Thyroid gland (tissue), 4 donors: ENCODE measurements around the gene PCDHA1. TPM values are rescaled to one million over a fixed set of nuclear protein-coding genes. Genes with fewer than 3 reads are reported as not detected.

Source experiments
- DNase-seq, 2 donors: peaks; one replicate each; pipeline ENCODE4 v3.0.0-alpha.2; 2019
- H3K27ac ChIP-seq, 3 donors: fragments of 200-600 bp; sonication (generic); 1 replicate in 2 of 3; 2 replicates in 1 of 3; pipeline ENCODE4 v1.5.1; 2016 to 2019; ENCODE audit warnings: mild to moderate bottlenecking in 1 of 3, moderate library complexity in 1 of 3
- H3K27me3 ChIP-seq: fragments of 200-600 bp; sonication (generic); one replicate; pipeline ENCODE4 v1.5.1; 2019
- H3K36me3 ChIP-seq, 2 donors: fragments of 200-600 bp; sonication (generic); one replicate each; pipeline ENCODE4 v1.5.1; 2016 to 2019
- H3K4me1 ChIP-seq, 2 donors: fragments of 200-600 bp; sonication (generic); one replicate each; pipeline ENCODE4 v1.5.1; 2017 to 2019
- H3K4me3 ChIP-seq, 3 donors: fragments of 200-600 bp; sonication (generic); replicated peaks in 1 of 3; 1 replicate in 2 of 3; 2 replicates in 1 of 3; pipeline ENCODE4 v1.5.1; 2016; ENCODE audit warnings: mild to moderate bottlenecking in 1 of 3
- H3K9me3 ChIP-seq: fragments of 200-600 bp; sonication (generic); one replicate; pipeline ENCODE4 v1.5.1; 2017
- POLR2A ChIP-seq, 2 donors: fragments of 450-650 bp; IDR thresholded peaks; one replicate each; pipeline ENCODE4 v1.6.1; 2017; ENCODE audit warnings: antibody characterized with exemption in 2 of 2, mild to moderate bottlenecking in 2 of 2, moderate library complexity in 1 of 2
- WGBS, 2 donors: methylation state at CpG; one replicate each; pipeline ENCODE4 v1.1.5; 2017; 5-methylcytosine and 5-hydroxymethylcytosine counted together
- intact Hi-C: fragments of 100-400 bp; cut with DNase I; formaldehyde crosslinking; loops from one replicate; pipeline ENCODE4 v1.15.1; 2023
- total RNA-seq, 4 donors: library from RNA; depleted of rRNA; stranded (reverse); fragments of >200 nt; gene quantifications; one replicate each; pipeline ENCODE4 v1.2.3, GENCODE V29; 2016
- TF ChIP-seq, protein P1 (sequence below), 6 experiments: fragments of 200-600 bp in 3 of 6; fragments of 450-650 bp in 3 of 6; sonication (generic) in 3 of 6; IDR thresholded peaks; one replicate each; pipeline ENCODE4 v1.5.1; 2016 to 2019; ENCODE audit warnings: antibody characterized with exemption in 6 of 6, mild to moderate bottlenecking in 2 of 6, inconsistent platforms in 1 of 6, moderate library complexity in 1 of 6

PCDHA1 gene
- total RNA-seq, 4 donors from 2014 or later: 0.13 TPM; not detected in 3

- TF ChIP-seq, protein P1, sequence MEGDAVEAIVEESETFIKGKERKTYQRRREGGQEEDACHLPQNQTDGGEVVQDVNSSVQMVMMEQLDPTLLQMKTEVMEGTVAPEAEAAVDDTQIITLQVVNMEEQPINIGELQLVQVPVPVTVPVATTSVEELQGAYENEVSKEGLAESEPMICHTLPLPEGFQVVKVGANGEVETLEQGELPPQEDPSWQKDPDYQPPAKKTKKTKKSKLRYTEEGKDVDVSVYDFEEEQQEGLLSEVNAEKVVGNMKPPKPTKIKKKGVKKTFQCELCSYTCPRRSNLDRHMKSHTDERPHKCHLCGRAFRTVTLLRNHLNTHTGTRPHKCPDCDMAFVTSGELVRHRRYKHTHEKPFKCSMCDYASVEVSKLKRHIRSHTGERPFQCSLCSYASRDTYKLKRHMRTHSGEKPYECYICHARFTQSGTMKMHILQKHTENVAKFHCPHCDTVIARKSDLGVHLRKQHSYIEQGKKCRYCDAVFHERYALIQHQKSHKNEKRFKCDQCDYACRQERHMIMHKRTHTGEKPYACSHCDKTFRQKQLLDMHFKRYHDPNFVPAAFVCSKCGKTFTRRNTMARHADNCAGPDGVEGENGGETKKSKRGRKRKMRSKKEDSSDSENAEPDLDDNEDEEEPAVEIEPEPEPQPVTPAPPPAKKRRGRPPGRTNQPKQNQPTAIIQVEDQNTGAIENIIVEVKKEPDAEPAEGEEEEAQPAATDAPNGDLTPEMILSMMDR (IDR thresholded peaks at IDR 0.05): no peak
- TF ChIP-seq POLR2A (IDR thresholded peaks at IDR 0.05): no peak
- Histone ChIP-seq H3K4me3 (no peak overlapping the region), H3K27me3 (no peaks in the 10 kb centered on the region), H3K4me1 (peaks cover 6 to 10% of the 10 kb centered on the region in 2 donors), H3K9me3 (no peaks in the 10 kb centered on the region), H3K36me3 (no peaks in the 10 kb centered on the region), H3K27ac (no peak overlapping the region)
- DNase-seq: no peak
- intact Hi-C loops: no loop called here
- 63 to 73% methylated on average over 4 of the region's 4 CpGs for WGBS, 2 donors
These were observed 137.7 kb downstream of the PCDHA1 start for GRCh38 chr5:140923601-140924000.

DNA sequence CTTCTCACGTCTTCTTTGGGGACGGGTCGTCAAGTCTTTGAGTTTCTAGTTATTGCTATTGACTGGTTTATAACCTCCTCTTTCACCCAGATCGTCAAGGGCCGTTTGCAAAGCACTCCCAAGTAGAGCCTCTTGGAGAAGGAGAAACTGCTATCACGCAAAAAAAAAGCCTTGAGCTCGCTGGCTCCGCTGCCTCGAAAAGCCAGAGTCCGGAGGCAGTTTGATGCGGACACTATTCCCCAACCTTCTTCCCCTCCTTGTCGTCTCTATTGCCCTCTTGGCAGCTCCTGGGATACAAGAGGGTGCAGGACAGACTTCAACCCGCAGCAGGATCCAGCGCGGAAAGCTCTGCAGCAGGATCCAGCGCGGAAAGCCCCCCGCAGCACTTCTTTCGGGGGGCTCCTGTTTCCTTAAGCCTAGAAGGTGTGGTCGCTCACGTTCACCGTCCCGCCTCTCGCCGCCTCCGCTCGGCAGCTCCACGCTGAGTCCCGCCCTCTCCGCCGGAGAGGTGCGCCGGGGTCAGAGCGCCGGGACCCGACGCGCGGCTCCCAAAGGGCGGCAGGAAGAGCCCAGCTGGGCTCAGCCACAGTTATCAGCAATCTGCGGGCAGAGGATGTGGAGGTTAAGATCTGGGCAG is 140.0 kb downstream of the PCDHA1 start, which contains the start of gene PCDHAC1:
Gene PCDHAC1, plus strand, starts transcription at position 494 of the 637 bp plus-strand sequence. CDS start 594 bp downstream, outside the sequence.
- WGBS, 2 donors: 2 to 5% methylated on average over 13 to 39 of the region's 41 CpGs
- H3K27me3 ChIP-seq: no peaks in the 10 kb centered on the region
- H3K27ac ChIP-seq: peak within 1 kb of the TSS in 2 of 3 donors; percentile 42 to 49
- TF ChIP-seq POLR2A (IDR thresholded peaks at IDR 0.05): peak in 1 of 2 donors; percentile 23
- TF ChIP-seq, protein P1 (IDR thresholded peaks at IDR 0.05): no peak
- intact Hi-C loops: loop anchor here (5.0 kb wide), 1 partner anchor 111 kb away; no protein-coding TSS in a partner anchor
- no peaks in the 10 kb centered on the region for H3K36me3 ChIP-seq
- H3K4me3 ChIP-seq: peak within 1 kb of the TSS; percentile 41 to 56 (median 43)
- no peaks in the 10 kb centered on the region for H3K9me3 ChIP-seq
- DNase-seq: peak; percentile 43
- peaks cover 6 to 10% of the 10 kb centered on the region in 2 donors for H3K4me1 ChIP-seq

GRCh38 chr5:140926443-140927227 is 140.7 kb downstream of the PCDHA1 start:
- peak; percentile 88 to 91 for DNase-seq
- intact Hi-C loops: loop anchor here (5.0 kb wide), 1 partner anchor 111 kb away; no protein-coding TSS in a partner anchor

DNA sequence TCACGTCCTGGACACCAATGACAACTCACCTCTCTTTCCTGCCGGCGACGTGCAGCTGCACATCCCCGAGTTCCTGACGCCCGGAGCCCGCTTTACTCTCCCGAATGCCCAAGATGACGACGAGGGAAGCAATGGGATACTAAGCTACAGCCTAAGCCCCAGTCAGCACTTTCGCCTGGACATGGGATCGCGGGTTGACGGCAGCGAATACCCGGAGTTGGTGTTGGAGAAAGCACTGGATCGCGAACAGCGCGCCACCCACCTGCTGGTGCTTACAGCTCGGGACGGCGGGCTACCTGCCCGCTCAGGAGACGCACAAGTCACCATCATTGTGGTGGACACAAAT is 141.3 kb downstream of the PCDHA1 start:
- Histone ChIP-seq H3K36me3 (no peaks in the 10 kb centered on the region), H3K4me1 (peaks cover 6 to 10% of the 10 kb centered on the region in 2 donors), H3K4me3 (peak overlapping the region; percentile 41 to 56 (median 43)), H3K27ac (peak overlapping the region in 1 of 3 donors; percentile 49), H3K27me3 (no peaks in the 10 kb centered on the region), H3K9me3 (no peaks in the 10 kb centered on the region)
- DNase-seq: peak; percentile 23 to 26
- intact Hi-C loops: loop anchor here (5.0 kb wide), 1 partner anchor 110 kb away; no protein-coding TSS in a partner anchor
- TF ChIP-seq POLR2A (IDR thresholded peaks at IDR 0.05): no peak
- TF ChIP-seq, protein P1 (IDR thresholded peaks at IDR 0.05): no peak
- 1 to 5% methylated on average over 16 to 18 of the region's 26 CpGs for WGBS, 2 donors

More at GRCh38 chr5:140926443-140927227, 140.7 kb downstream of the PCDHA1 start:
- Histone ChIP-seq H3K36me3 (no peaks in the 10 kb centered on the region), H3K27ac (peak overlapping the region in 2 of 3 donors; percentile 42 to 49), H3K4me1 (peaks cover 6 to 10% of the 10 kb centered on the region in 2 donors), H3K9me3 (no peaks in the 10 kb centered on the region), H3K27me3 (no peaks in the 10 kb centered on the region), H3K4me3 (peak overlapping the region; percentile 41 to 56 (median 43))
- WGBS, 2 donors: 3% methylated on average over 8 to 37 of the region's 74 CpGs
- TF ChIP-seq, protein P1 (IDR thresholded peaks at IDR 0.05): peak; percentile 56 to 90 (median 84)
- TF ChIP-seq POLR2A (IDR thresholded peaks at IDR 0.05): no peak
